GM18870 (cell line): ENCODE measurements around the gene JDP2.

ENCODE experiments used
- ATAC-seq: cut with Tn5 transposase; IDR thresholded peaks from one replicate; pipeline ENCODE4 v1.9.1; 2021; ENCODE audit warnings: moderate library complexity; ENCODE audit not compliant: unreplicated experiment

Gene JDP2

DNA sequence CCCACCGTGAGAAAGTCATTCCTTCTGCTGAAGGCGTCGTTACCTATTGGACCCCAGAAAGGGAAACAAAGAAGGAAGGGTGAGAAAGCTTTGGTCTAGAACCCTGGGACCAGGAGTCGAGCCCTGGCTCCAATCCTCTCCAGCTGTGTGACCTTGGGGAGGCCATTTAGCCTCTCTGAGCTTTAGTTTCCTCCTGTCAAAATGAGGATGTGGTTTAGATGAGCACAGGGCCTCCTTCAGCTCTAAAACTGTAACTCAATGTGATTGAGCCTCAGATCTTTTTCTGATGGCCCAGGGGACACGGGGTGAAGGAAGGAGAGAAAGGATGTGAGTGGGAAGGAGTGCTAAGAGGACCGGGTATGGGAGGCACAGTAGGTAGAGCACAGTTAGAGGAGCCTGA is 7.7 kb downstream of the JDP2 start:
- no peak for ATAC-seq

DNA sequence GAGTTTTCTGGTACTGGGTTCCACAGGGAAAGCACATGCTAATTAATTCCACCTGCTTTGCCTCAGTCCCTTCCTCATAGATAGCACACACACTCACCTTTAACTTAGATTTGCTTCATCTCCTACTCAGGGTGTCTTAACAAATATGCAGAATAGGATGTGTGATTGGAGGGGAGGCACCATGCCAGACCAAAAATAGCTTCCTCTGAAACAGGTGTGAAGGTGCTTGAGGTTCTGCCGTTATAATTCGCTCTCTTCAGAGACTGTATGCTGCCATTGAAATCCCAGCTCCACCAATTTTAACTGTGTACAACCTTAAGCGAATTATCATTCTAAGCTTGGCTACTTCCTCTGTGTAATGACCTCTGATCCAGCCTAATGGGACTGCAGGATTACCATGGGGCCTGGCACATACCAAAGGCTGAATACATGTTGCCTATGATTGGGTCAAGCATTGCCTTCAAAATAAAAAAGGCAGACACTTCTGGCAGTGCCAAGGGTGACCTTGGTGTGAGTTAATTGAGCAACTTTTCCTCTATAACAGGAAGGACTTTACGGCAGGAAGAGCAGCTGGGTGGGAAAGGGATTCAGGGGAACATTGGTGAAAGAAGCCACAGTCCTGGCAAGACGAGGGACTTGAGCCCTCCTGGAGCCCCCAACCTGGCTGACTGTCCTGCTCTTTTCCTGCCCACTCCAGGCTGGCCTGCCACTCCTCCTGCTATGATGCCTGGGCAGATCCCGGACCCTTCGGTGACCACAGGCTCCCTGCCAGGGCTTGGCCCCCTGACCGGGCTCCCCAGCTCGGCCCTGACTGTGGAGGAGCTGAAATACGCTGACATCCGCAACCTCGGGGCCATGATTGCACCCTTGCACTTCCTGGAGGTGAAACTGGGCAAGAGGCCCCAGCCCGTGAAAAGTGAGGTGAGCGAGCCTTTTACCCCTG is 9.7 kb downstream of the JDP2 start:
- ATAC-seq = no peak

DNA sequence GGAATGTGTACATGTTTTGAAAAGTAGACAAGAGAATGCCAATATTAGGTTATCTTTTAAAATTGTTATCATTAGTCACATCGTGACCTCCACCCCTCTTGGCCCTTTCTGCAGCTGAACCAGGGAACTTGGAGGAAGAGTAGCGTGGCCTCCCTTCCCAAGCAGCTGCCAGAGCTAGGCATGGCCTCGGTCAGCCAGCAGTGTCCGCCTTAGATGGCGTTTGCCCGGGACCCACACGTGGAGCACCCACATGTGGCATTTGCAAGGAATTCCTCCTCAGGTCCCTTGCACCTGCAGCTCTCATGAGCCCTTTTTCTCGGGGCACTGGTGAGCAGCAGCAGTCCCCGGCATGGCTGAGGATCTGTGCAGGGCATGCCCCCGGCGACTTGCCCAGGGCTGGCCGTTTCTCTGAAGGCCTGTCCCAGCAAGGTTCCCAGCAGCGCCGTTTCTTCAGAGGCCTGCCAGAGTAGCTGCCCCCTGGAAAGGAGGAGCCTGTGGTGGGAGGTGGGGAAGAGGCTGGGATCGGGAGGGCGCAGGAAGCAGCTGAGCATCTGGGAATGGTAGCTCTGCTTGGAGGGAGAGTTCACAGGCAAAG is 10.8 kb downstream of the JDP2 start:
- ATAC-seq = no peak

DNA sequence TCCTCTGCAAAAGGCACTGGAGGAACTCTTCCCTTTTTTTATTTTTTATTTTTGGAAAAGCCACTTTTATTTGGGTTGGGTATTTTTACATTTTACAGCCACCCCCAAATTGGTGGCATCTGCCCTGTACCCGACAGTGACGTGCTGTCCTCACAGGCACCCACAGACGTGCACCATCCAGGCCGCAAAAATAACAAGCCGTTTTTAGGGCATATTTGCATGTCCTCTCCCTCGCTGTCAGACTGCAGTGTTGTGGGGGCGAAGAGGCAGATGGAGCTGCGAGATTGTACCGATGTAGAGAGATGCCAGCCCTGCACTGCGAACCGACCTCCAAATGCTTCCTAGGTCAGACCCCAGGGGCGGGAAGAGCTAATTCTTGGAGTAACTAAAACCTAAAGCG is 12.2 kb downstream of the JDP2 start:
- ATAC-seq = no peak

DNA sequence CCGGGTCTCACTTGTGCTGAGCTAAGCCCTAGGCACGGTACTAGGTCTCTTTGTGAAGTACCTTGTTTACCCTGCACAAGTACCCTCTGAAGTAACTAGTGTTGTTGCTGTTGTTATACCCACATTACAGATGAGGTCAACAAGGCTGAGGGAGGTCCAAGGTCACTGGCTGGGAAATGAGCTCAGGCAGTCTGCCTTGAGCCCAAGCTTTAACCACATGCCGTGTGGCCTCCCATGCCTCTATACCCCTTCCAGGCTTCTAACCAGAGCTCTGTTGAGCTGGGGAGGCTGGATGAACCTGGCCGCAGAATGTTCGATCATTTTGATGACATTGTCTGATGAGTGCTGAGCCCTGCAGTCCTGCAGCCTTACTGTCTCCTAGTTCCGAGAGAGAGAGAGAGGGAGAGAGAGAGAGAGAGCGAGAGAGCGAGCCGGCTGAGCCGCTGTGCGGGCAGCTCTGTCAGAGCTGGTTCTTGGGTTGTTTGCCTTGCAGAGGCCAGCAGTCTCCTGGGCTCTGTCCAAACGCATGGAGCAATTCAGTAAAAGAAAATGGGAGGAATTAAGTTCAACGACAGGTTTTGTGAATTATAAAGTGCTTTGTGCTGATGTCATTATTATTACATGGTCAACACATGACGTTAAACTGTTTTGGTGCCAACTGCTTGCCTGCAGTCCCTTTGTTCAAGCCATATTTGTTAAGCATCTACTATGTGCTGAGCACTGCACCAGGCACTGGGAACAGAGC is 13.1 kb downstream of the JDP2 start:
- ATAC-seq = no peak

DNA sequence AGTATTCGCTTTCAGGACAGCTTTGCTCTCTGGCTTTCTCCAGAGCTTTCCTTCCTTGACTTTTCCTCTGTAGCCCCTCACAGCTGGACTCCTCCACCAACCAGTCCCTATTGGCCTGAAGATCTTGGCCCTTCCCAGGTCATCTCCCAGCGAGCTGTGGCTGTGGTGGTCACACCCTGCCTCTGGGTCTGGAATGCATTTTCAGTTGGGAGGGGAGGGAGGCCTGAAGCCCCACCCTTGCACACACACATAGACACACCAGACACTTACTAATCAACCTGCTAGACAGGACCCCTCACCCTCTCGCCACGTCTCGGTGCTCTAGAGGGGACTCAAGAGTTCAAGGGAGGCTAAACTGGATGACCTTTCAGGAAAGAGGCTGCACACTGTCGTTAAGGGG is 13.9 kb downstream of the JDP2 start:
- no peak for ATAC-seq

DNA sequence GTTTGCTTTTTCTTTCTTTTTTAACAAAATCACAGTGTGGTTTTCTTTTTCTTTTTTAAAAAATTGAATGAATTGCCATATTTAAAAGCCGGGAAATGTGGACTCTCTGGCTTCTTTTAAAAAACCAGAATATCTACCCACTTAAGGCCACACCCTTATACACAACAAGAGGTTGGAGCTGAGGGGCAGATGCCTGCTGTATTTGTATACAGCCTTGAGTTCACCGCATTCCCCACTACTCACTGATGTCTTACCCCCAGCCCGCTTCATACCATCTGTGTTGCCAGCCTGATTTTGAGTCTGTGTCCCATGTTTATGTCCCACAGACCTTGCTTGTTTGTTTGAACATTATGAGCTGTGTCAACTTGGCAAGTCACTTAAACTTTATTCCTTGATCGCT is 14.3 kb downstream of the JDP2 start:
- ATAC-seq = no peak

DNA sequence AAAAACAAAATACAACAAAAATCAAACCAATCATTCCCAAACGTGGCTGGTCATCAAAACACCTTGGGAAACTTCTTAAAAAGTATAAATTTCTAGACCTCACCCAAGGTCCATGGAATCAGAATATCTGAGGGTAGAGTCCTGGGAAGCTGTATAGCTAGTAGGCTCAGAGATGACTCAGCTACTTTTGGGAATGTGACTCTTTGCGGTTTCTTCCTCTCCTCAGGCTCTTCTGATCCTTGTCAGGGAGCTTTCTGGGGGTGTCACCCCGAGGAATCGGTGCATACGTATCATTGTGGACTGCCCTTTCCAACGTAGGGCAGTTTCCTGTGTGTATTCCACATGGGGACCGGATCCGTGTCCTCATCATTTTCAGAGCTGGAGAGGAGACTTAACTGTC is 14.8 kb downstream of the JDP2 start:
- no peak for ATAC-seq

DNA sequence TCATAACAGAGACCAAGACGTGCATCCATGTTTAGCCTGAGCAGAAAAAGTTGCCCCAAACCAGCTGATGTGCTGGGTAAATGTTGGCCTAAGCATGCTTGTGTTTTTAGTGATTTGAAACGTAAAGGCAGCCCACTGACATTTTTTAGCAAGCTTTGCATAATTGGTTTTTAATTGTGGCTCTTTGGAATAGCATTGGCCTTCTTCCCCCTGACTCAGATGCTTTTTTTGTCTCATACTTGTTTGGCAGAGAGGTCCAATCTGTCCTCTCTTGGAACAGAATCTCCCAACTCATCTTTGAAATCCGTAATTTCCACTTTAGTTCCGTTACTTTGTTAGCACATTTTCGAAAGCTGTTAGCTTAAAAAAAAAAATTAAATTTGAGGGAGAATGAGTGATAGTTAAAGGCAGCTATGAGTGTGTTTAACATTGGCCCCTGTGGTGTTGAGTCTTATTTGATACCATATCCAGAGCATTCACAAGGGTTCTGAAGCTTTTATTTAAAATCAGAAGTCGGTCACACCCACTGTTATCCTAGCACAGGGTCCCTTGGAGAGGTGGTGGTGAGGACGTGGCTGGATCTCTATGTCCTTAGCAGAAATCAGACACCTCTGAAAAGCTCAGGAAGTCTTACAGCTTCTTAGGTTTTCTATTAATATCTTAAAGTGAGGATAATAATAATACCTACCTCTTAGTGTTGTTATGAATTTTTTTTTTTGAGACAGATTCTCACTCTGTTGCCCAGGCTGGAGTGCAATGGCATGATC is 15.6 kb downstream of the JDP2 start:
- ATAC-seq = no peak

DNA sequence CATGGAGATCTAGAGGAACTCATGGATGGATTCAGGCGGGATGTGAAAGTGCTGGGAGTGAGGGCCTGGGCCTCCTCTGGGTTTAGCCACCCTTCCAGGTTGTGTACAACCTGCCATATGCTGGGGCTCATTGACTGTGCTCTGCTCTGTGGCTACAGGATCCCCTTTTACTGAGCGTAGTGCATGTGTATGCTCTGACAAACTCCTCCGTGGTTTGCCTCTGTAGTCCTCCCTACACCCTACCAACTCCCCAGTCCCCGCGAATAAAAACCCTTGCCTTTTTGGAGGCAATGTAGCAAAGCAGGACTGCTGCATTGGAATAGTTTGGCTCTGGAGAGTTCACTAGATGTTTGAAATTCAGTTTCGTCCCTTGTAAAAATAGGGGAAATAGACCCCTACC is 17.4 kb downstream of the JDP2 start:
- ATAC-seq = no peak

DNA sequence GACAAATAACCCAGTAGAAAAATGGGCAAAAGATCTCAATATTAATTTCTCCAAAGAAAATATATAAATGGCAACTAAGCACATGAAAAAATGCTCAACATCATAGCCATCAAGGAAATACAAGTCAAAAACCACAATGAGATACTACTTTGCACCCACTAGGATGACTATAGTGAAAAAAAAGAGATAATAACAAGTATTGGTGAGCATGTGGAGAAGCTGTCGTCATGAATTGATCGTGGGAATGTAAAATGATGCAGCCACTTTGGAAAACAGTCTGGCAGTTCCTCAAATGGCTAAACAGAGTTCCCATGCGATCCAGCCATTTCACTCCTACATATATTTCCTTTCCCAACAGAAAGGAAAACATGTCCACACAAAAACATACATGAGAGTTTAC is 18.1 kb downstream of the JDP2 start:
- no peak for ATAC-seq

DNA sequence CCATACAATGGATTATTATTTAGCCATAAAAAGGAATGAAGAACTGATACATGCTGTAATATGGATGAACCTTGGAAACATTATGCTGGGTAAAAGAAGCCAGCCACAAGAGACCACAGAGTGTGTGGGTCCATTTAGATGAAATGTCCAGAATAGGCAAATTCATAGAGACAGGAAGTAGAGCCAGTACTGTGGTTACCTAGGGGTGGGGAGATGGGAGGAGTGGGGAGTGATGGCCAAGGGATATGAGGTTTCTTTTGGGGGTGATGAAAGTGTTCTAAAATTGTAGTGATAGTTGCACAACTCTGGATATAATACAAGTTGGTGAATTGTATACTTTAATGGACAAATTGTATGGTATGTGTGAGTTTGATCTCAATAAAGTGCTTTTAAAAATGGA is 18.6 kb downstream of the JDP2 start:
- no peak for ATAC-seq

DNA sequence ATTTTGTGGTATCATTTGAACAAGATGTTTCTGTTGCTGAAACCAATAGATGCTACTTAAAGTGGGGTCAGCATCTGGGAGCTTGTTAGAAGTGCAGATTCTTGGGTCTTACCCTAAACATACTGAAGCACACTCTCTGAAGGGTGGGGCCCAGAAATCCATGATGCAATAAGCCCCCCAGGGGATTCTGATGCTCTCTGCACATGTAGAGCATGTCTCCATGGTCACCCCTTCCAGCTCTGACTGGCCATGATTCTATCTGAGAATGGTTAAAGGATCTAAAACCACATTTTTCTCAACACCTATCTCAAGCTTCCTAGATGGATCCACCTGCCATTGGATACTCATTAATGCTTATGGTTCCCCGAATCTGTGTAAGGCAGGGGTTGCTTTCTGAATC is 20.4 kb downstream of the JDP2 start:
- no peak for ATAC-seq

DNA sequence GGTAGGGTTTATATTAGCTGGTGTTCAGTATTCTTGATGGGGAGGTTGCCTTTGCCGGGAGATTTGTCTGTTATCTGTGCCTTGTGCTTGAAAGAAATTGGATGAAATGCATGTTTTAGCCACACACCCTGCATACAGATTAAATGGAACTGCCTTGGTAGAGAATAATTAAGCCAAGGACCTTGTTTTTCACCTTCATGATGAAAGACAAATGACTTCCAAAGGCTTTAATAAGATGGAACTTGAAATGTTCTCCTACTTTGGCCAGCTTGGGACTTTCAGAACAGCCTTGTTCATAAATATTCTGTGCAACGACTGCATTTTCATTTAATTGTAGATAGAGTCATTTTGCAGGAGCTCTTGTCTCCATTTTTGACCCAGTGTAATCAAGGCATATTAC is 21.2 kb downstream of the JDP2 start:
- no peak for ATAC-seq

DNA sequence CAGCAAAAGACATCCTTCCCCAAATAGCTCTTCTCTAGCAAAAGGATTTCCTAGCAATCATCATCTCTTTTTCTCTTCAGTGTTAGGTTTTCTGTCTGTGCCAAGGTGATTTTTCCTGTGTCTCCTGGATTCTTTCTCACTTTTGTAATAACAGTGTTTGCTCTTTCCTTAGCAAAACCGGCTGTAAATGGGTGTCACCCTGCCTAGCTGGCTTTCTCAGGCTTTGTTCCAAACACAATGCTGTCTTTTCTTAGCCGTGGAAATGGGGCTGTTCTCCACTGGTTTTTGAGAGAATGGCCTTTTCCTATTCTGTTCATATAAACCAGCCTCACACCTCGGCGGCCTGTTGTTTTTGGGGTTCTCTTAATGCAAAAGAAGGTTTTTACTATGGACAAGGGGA is 21.9 kb downstream of the JDP2 start:
- ATAC-seq = no peak

DNA sequence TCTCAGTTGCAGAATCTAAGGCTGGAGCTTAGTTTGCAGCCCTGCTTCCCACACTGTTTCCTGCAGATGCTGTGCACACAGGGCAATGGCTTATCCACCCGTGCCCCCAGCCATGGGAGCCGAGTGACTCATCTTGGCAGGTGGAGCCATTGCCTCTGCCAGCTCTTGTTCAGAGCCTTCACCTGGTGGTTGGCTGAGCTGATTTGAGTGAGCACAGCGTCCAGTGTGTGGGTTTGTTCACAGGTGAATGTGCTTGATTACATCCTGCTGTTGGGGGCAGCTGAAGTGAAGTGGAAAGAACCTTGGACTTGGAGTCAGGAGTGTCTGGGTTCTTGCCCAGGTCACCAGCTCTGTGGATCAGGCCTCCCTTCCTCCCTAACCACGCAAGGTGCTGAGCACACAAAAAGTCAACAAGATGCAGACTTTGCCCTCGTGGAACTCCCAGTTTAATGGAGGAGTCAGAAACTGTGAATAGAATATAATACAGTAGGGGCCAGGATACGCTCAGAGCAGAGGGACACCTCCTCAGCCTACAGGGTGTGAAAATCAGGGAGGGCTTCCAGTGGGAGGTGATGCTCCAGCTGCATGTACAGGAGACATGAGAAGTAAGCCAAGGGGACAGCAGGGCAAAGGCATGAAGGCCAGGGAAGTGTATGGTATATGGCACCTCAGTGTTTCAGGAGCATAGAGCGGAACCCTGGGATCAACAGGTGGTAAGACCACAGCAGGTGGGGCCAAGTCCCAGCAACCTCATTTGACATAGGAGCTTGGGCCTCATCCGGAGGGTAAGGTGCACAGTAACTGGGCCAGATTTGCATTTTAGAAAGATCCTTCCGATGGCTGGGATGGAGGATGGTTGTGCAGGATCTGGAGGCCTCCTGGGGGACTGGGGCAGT is 22.8 kb downstream of the JDP2 start:
- ATAC-seq = no peak

DNA sequence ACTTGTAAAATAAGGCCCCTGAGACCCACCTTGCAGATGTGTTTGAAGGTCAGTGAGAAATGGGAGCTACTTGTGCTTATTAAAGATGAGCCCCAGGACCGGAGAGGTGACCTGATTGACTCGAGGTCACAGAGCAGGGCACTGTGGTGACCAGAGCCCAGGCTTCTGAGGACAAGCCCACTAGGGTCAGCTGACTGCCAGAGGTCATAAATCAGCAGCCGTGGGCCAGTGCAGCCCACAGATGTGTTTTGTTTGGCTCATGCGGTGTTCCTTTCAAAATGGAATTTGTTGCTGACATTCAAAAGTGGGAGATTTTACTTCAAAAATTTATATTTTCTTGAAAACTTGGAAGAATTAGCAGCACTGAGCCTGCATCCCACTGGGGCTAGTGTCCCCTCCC is 24.5 kb downstream of the JDP2 start:
- no peak for ATAC-seq

DNA sequence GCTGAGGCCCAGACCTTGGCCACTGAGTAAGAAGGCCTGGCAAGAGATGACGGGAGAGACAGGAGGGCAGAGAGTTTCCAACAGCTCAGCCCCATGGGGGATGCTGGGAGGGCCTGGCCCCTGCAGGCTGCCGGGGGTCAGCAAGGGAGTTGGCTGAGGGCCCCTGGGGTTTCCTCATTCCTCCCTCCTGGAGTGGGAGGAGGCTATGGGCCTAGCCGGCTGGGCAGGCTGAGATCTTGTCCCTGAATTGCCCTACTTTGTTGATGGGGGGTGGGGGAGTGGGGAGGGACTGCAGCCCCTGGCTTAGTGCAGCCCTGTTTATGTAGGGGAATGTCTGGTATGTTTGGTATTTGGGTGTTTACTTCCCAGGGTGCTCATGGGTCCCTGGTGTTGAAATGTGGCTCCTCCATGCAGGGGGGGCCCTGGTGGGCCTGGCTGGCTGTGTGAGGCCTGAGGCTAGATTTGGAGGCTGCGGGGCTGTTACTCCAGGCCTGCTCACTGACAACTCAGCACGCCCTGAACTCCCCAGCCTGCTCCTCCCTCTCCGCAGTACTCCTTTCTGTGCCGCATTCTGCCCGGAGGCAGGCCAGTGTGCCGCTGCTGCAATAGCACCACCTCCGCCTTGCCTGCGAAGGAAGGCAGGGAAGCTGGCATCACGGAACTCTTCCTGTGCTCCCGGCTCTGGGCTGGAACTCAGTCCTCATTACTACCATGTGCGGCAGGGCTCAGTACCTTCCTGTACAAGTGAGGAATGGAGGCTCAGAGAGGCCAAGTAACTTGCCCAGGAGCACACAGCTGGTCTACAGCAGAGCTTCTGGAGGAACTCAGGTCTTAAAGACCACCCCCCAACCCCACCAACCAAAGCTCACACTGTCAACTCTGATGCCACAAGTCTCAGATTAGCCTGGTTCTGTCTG is 25.3 kb downstream of the JDP2 start:
- ATAC-seq = no peak

DNA sequence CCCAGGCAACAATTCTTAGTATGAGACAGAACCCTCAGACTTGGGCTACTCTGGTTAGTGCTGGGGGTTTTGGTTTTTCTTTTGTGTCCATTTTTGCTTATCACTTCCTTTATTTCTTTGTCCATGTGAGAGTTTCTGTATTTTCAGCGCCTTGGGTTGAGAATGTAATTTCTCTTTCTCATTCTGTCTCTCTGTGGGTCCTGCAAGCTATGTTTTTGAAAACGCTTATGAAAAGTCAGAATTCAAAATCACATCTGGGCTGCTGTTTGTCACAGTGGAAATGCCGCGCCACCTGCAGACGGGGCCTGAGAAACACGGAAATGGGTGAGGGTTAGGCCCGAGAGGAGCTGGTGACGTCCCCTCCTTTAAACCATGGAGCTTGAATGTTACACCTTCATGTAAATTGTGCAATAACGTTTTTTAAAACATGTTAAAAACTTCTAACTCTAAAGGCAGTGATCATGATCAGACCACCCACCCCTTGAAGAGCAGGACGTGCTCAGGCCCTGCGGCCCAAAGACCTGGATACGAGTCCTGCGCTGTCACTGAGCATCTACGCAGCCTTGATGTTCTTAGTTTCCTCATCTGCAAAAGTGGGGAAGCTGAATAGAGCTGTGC is 26.1 kb downstream of the JDP2 start:
- peak; percentile 55 for ATAC-seq
